Activated CD4-positive, CD25-positive, alpha-beta regulatory T cell treated with anti-CD3 and anti-CD28 coated beads, Interleukin-2, amount 50 U/mL, for 16 hours (primary cell): Measurements from ENCODE around the gene STPG2.

Source experiments
- DNase-seq: peaks from one replicate; pipeline ENCODE4 v3.0.0-alpha.2; 2020; ENCODE audit warnings: low read depth, low spot score

The STPG2 gene

DNA sequence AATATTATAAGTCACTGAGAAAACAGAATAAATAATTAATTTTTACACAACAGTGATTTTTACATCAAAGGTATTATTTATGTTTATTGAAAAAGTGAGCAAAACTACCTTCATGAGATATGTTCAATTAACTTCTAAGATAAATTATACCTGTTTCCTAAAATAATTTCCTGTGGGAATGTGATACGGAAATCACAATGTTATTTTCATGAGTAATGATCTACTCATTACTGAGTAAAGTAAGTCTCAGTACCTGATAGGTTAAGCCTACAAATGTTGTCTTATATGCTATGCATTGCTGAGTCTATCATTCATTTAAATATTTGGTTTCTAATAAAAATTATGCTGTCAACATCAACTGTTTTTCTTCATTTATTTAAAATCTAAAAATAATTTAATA is 324.0 kb downstream of the STPG2 start:
- DNase-seq: no peak

- DNase-seq: no peak
Measured at GRCh38 chr4:97812768-97813167, 330.5 kb downstream of the STPG2 start.

DNA sequence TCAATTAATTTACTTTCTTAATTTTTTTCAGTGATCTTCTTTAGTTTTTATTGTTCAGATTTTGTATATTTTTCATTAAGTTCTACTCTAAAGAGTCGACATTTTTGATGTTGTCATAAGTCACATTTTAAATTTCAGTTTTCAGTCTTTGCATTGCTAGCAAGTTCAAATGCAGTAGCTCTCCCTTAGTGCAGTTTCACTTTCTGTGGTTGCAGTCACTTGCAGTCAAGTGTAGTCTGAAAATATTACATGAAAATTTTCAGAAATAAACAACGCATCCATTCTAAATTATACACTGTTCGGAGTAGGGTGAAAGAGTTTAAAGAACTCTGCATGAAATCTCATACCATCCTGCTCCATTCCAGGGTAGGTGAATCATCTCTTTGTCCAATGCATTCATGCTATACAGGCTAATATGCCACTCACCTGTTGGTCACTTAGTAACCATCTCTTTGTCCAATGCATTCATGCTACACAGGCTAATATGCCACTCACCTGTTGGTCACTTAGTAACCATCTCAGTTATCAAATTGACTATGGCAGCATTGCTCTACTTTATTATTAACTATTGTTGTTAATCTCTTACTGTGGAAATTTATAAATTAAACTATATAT is 356.9 kb downstream of the STPG2 start:
- DNase-seq: no peak

DNA sequence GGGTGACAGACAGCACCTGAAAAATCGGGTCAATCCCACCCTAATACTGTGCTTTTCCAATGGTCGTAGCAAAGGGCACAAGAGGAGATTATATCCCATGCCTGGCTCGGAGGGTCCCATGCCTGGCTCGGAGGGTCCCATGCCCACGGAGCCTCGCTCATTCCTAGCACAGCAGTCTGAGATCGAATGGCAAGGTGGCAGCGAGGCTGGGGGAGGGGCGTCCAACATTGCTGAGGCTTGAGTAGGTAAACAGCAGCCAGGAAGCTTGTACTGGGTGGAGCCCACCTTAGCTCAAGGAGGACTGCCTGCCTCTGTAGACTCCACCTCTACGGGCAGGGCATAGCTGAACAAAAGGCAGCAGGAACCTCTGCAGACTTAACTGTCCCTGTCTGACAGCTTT is 365.1 kb downstream of the STPG2 start:
- DNase-seq: no peak

- DNase-seq: no peak
Measured at GRCh38 chr4:97774347-97774989, 368.8 kb downstream of the STPG2 start.

DNA sequence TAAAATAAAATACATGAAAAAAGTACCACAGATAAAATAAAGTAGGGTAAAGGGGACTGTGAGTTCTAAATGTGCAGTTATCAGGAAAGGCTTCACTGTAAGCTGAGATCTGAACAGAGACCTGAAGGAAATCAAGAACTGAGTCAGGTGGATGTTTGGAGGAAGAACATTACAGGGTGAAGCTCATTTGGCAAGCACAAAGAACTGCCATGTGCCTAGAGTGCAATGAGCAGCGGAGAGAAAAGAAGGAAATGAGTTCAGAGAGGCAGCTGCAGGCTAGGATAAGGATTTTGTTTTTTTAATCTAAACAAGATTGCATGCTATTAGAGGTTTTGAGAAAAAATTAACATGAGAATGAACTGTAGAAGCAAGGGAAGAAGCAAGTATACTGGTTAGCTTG is 373.1 kb downstream of the STPG2 start:
- DNase-seq: no peak

DNA sequence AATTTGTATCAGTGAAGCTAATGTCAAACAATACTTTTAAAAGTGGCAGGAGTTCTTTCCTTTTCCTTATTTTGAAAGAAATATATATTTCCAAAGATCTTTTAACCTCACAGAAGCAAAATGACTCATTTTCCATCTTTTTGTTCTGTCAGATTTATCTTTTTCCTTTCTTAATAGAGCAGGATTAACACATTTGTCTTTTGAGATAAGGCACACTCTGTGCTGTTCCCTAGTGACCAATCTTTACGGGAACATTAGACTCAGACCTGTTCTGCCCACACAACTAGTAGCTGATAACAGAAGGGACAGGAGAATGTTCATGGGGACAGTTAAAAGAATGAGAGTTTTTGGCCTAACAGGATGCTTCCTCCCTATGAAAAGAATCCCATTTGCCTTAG is 381.2 kb downstream of the STPG2 start:
- DNase-seq: no peak

DNA sequence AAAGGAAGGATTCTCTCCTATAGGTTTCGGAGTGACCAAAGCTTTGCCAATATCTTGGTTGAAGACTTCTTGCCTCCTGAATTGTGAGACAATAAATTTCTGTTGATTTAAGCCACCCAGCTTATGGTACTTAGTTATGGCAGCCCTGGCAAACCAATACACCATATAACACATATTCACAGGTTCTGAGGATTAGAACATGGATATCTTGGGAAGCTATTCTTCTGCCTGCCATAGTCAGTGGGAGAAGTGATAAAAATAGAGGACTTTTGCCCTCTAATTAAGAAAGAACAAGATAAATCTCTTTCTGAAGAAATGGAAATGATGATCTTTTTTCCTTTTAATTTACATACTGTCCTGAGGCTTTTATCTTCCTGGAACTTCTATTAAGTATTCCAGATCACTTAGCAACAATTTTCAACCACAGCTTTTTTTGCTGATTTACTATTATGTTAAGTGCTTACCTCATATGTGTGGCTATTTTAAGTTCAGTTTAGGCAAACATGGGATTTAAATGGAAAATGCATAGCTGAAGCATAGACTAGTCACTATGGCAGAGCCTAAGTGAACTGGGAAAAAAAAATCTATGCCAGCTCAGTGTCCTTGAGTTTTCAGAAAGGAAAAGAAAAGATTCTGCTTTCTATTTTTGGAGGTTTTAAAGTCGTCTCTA is 381.7 kb downstream of the STPG2 start:
- no peak for DNase-seq

GRCh38 chr4:97759785-97760184 is 383.5 kb downstream of the STPG2 start:
- no peak for DNase-seq

DNA sequence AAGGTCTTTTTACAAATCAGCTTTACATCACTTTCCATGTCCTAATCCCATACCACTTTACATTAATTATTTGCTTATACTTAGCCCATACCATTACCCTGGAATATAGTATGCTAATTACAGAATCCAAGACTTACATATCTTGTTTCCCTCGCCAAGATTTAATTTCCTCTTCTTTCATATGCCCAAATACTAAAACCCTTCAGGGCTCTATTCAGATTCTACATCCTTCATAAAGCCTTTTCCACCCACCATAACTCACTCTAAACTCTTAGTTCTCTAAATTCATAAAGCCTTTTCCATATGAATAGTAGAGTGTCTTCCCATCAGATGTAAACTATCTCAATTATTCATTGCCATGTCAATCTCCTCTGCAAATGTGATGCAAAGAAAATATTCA is 390.7 kb downstream of the STPG2 start:
- no peak for DNase-seq

DNA sequence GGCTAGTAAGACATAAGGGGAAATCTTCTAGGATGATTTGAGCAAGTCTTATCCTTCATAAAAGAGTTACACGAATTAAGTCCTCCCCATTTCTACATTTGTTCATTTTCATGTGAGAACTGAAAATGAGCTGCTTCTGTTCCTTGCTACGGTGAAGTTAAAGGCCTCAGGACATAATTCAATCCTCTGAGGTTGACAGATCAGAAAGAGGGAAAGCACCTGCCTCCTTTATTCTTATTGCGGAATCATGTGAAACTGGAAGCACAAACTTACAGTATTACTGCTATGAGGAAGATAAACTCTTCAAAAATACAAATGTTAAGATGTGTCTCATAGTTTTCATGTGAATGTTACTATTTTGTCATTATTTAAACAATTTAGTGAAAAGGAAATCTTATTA is 395.3 kb downstream of the STPG2 start:
- DNase-seq: no peak

GRCh38 chr4:97720869-97721432 is 422.3 kb downstream of the STPG2 start:
- no peak for DNase-seq

DNA sequence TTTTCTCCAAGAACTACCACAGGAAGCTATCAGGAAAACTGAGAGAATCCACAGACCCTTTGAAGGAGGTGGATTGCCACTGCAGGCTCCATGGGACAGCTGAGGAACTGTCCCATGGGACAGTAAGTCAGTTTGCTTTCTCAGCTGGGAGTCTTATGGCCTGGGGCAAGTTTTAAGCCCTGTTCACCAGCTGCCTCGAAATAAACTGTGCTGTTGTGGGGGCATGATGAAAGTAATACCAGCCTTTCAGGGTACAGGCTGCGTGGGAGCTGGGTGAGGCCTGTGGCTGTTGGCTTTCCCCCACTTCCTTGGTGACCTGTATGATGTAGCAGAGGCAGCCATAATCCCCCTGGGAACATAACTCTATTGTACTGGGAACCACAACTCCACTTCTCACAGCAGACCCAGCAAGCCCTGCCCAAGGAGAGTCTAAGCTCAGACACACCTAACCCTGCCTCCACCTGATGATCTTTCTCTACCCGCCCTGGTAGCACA is 452.1 kb downstream of the STPG2 start:
- no peak for DNase-seq

GRCh38 chr4:97670703-97671269 is 472.5 kb downstream of the STPG2 start:
- no peak for DNase-seq

GRCh38 chr4:97665553-97665952 is 477.7 kb downstream of the STPG2 start:
- no peak for DNase-seq

DNA sequence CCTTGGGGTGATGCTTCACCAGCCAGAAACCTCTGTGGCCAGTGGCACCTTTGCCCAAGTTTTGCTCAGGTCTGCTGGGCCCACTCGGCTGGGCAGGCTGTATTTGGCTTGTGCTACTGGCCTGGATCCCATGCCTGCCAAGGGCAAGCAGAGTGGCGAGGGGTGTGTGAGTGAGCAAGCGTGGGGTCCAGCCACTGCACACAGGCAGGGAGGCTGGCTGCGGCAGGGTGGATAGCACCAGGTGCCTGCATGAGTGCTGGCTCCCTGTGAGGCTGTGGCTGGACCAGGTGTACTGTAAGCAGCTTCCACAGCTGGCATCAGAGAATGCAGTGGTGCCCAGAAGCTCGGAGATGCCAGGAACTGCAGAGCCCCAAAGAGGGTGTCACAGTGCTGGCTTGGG is 478.5 kb downstream of the STPG2 start:
- no peak for DNase-seq

- DNase-seq: no peak
Measured at GRCh38 chr4:97662133-97662532, 481.1 kb downstream of the STPG2 start.

DNA sequence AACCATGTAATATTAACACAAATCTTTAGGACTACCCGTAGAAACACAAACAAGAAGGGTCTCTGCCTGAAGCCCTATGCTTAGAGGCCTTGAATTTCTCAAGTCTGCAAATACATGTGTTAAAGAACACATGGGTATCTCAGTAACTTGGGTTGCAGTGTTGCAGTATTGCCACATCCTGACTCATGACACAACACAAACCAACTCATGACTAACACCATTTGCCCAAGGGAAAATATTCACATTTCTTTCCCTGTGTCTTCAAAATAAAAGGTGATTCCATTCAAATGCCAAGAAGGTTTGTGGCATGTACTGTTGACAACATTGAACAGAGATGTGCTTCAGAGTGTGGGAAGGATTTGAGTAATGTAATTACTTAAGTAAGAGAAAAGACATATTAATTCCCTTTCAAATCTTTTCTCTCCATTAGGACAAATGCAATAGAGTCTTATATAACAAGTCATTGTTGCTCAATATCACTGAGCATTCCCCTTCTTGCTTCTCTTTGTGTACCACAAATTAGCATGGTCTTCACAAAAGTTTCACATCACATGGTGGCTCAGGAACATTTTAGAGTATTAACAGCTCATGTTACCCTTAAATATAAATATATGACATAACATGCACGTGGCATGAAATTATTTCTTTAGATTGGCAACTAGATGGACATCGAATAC is 487.1 kb downstream of the STPG2 start:
- DNase-seq: no peak

GRCh38 chr4:97653701-97654100 is 489.6 kb downstream of the STPG2 start:
- no peak for DNase-seq

DNA sequence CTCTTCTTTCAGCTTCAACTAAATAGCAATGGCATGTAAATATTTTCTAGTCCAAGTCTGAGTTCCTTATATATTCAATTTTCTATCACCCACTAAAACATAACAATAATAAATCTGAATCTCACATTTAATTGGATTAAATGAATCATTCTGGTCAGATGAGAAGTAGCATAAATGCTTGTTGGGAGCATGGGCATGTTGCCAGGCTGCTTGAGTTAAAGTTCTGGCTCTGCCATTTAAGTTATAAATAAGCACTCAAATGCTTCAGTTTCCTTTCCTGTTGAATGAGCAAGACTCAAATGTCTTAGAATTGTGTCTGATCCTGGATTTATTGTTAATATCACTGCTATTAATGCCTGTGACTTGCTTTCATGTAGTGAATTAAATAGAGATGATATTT is 496.3 kb downstream of the STPG2 start:
- no peak for DNase-seq

GRCh38 chr4:97645071-97645821 is 498.0 kb downstream of the STPG2 start:
- DNase-seq: no peak
